ENCODE results near the gene GTF2IRD1.

Gene GTF2IRD1

DNA sequence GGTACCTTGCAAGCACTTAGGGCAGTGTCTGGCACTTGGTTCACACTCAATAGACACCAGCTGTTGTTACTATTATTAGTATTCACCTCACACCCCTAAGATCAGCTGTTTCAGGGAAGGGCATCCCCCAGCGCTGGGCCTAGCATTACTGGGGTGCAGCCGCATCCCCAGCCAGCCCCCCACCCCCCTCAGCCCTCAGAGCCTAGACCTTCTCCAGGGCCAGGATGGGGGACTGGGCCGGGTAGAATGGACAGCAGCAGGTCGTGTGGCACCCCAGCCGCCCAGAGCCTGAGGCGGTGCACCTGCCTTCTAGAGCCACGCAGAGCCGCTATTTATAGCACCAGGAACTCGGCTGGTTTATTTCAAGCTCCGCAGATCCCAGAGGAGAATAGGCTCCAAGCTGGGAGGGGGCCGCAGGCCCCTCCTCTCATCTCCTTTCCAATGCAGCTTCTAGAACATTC is 60.5 kb downstream of the GTF2IRD1 start:
- no peaks in the 10 kb centered on the region for H3K4me1 ChIP-seq (ENCODE audit: insufficient read depth, low read length, severe bottlenecking)
- H3K9ac ChIP-seq (ENCODE audit: low read length) = no peak overlapping the region
- TF ChIP-seq, protein P1, sequence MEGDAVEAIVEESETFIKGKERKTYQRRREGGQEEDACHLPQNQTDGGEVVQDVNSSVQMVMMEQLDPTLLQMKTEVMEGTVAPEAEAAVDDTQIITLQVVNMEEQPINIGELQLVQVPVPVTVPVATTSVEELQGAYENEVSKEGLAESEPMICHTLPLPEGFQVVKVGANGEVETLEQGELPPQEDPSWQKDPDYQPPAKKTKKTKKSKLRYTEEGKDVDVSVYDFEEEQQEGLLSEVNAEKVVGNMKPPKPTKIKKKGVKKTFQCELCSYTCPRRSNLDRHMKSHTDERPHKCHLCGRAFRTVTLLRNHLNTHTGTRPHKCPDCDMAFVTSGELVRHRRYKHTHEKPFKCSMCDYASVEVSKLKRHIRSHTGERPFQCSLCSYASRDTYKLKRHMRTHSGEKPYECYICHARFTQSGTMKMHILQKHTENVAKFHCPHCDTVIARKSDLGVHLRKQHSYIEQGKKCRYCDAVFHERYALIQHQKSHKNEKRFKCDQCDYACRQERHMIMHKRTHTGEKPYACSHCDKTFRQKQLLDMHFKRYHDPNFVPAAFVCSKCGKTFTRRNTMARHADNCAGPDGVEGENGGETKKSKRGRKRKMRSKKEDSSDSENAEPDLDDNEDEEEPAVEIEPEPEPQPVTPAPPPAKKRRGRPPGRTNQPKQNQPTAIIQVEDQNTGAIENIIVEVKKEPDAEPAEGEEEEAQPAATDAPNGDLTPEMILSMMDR (IDR thresholded peaks at IDR 0.05; ENCODE audit: low read length) = no peak
- TF ChIP-seq EZH2 (IDR thresholded peaks at IDR 0.05; ENCODE audit: borderline replicate concordance, low read length) = no peak
- no peaks in the 10 kb centered on the region for H3K9me3 ChIP-seq (ENCODE audit: low read length)
- peaks cover 10% of the 10 kb centered on the region; the same call in 1 of the 2 replicates for H3K27me3 ChIP-seq (ENCODE audit: insufficient read depth, low read length)
- H3K27ac ChIP-seq (ENCODE audit: low read depth, low read length, poor library complexity, severe bottlenecking) = no peak overlapping the region
- H3F3A ChIP-seq (ENCODE audit: insufficient read depth, low read length) = no peaks in the 10 kb centered on the region
- H2AFZ ChIP-seq (ENCODE audit: low read length) = no peak overlapping the region
- no peaks in the 10 kb centered on the region for H3K36me3 ChIP-seq (ENCODE audit: insufficient read depth, low read length)
- no peak overlapping the region for H3K4me3 ChIP-seq (ENCODE audit: low read depth, low read length, poor library complexity, severe bottlenecking)
- H3K79me2 ChIP-seq (ENCODE audit: insufficient read depth, low read length) = no peaks in the 10 kb centered on the region
- H3K4me2 ChIP-seq (ENCODE audit: low read length) = no peak overlapping the region
- no peaks in the 10 kb centered on the region for H4K20me1 ChIP-seq (ENCODE audit: insufficient read depth, low read length)
- H3K9me2 ChIP-seq (ENCODE audit: low read depth, low read length) = no peaks in the 10 kb centered on the region

DNA sequence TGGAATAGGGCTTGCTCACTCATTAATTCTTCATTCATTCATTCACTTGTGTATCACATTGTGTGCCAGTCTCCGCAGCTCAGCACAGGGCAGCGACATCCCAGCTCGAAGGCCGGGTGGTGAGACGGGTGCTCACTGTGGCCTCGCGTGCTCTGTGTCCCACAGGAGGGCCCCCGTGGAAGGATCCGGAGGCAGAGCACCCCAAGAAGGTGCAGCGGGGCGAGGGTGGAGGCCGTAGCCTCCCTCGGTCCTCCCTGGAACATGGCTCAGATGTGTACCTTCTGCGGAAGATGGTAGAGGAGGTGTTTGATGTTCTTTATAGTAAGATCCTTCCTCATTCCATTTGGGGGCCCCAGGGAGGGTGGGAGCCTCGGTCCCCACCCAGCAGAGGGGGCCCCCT is 61.6 kb downstream of the GTF2IRD1 start:
- Histone ChIP-seq H3K9ac (ENCODE audit: low read length) (no peak overlapping the region), H3K9me2 (ENCODE audit: low read depth, low read length) (no peaks in the 10 kb centered on the region), H3K27ac (ENCODE audit: low read depth, low read length, poor library complexity, severe bottlenecking) (no peak overlapping the region), H3K9me3 (ENCODE audit: low read length) (peaks cover 3% of the 10 kb centered on the region), H3K27me3 (ENCODE audit: insufficient read depth, low read length) (peaks cover 20% of the 10 kb centered on the region; the same call in 1 of the 2 replicates), H3K79me2 (ENCODE audit: insufficient read depth, low read length) (no peaks in the 10 kb centered on the region), H3K4me2 (ENCODE audit: low read length) (no peak overlapping the region), H3F3A (ENCODE audit: insufficient read depth, low read length) (no peaks in the 10 kb centered on the region), H3K36me3 (ENCODE audit: insufficient read depth, low read length) (no peaks in the 10 kb centered on the region), H2AFZ (ENCODE audit: low read length) (no peak overlapping the region), H3K4me1 (ENCODE audit: insufficient read depth, low read length, severe bottlenecking) (no peaks in the 10 kb centered on the region), H4K20me1 (ENCODE audit: insufficient read depth, low read length) (no peaks in the 10 kb centered on the region), H3K4me3 (ENCODE audit: low read depth, low read length, poor library complexity, severe bottlenecking) (no peak overlapping the region)
- TF ChIP-seq, protein P1 (IDR thresholded peaks at IDR 0.05; ENCODE audit: low read length) = no peak
- TF ChIP-seq EZH2 (IDR thresholded peaks at IDR 0.05; ENCODE audit: borderline replicate concordance, low read length) = no peak

DNA sequence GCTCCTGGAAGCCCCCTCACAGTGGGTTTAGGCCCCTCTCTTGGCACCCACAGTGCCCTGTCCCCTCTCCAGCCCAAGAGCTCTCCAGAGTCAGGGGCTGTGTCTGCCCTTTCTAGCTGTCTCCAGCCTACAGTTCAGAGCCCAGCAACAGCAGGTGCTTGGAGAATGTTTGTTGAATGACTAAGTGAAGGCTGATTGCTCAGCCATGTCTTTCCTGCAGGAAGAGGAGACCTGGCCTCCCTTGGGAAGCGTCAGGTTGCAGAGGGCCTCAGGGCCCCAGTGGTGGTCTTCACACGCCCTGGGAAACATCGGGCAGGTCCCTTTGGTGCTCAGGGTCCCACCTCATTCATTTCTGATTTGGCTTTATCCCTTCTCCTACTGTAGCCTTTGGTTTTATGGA is 62.5 kb downstream of the GTF2IRD1 start:
- Histone ChIP-seq H3K27me3 (ENCODE audit: insufficient read depth, low read length) (peaks cover 22% of the 10 kb centered on the region; the same call in 1 of the 2 replicates), H3K4me1 (ENCODE audit: insufficient read depth, low read length, severe bottlenecking) (no peaks in the 10 kb centered on the region), H3K4me3 (ENCODE audit: low read depth, low read length, poor library complexity, severe bottlenecking) (no peak overlapping the region), H2AFZ (ENCODE audit: low read length) (no peak overlapping the region), H3F3A (ENCODE audit: insufficient read depth, low read length) (no peaks in the 10 kb centered on the region), H3K79me2 (ENCODE audit: insufficient read depth, low read length) (no peaks in the 10 kb centered on the region), H3K27ac (ENCODE audit: low read depth, low read length, poor library complexity, severe bottlenecking) (no peak overlapping the region), H3K9ac (ENCODE audit: low read length) (no peak overlapping the region), H3K9me2 (ENCODE audit: low read depth, low read length) (no peaks in the 10 kb centered on the region), H3K36me3 (ENCODE audit: insufficient read depth, low read length) (no peaks in the 10 kb centered on the region; the same call in 1 of the 2 replicates), H3K4me2 (ENCODE audit: low read length) (no peak overlapping the region), H3K9me3 (ENCODE audit: low read length) (peaks cover 5% of the 10 kb centered on the region), H4K20me1 (ENCODE audit: insufficient read depth, low read length) (no peaks in the 10 kb centered on the region)
- TF ChIP-seq, protein P1 (IDR thresholded peaks at IDR 0.05; ENCODE audit: low read length) = no peak
- TF ChIP-seq EZH2 (IDR thresholded peaks at IDR 0.05; ENCODE audit: borderline replicate concordance, low read length) = no peak
